HCT116 (cell line): ENCODE results near the gene WWP2.

Experiments
- CEBPB ChIP-seq: IDR thresholded peaks from 2 replicates; pipeline ENCODE4 v1.6.1; 2012; ENCODE audit warnings: low read depth
- CTCF ChIP-seq, 3 experiments: fragments of 200-600 bp in 1 of 3; sonication (generic) in 1 of 3; IDR thresholded peaks in 2 of 3; conservative IDR thresholded peaks in 1 of 3; 2 replicates each; pipeline ENCODE4 v1.5.1; 2012 to 2017; ENCODE audit warnings: low read depth in 2 of 3, low read length in 2 of 3, antibody characterized with exemption in 1 of 3, borderline replicate concordance in 1 of 3, control low read depth in 1 of 3, mild to moderate bottlenecking in 1 of 3, mixed read lengths in 1 of 3, mixed run types in 1 of 3, moderate library complexity in 1 of 3; ENCODE audit not compliant: insufficient read depth in 1 of 3
- EZH2phosphoT487 ChIP-seq: fragments of 200-600 bp; IDR thresholded peaks from 2 replicates; pipeline ENCODE4 v1.6.1; 2018; ENCODE audit warnings: antibody characterized with exemption, borderline replicate concordance
- JUND ChIP-seq: IDR thresholded peaks from 2 replicates; pipeline ENCODE4 v1.6.1; 2012
- POLR2A ChIP-seq: IDR thresholded peaks from 2 replicates; pipeline ENCODE4 v1.7.0; 2011; ENCODE audit warnings: borderline replicate concordance; ENCODE audit not compliant: insufficient read depth, insufficient read length; ENCODE audit errors: extremely low read depth
- POLR2AphosphoS5 ChIP-seq: IDR thresholded peaks from 2 replicates; pipeline ENCODE4 v1.6.1; 2011; ENCODE audit warnings: mild to moderate bottlenecking, low read depth, low read length, moderate library complexity
- RAD21 ChIP-seq: IDR thresholded peaks from 2 replicates; pipeline ENCODE4 v1.6.1; 2012; ENCODE audit warnings: low read depth, mild to moderate bottlenecking
- SIN3A ChIP-seq: IDR thresholded peaks from 2 replicates; pipeline ENCODE4 v1.6.1; 2012; ENCODE audit warnings: low read depth
- YY1 ChIP-seq: IDR thresholded peaks from 2 replicates; pipeline ENCODE4 v1.6.1; 2011; ENCODE audit warnings: low read length, low read depth, moderate library complexity, mild to moderate bottlenecking; ENCODE audit not compliant: insufficient replicate concordance; ENCODE audit errors: extremely low read depth
- ZNF274 ChIP-seq: fragments of 200-500 bp; sonication (Bioruptor generic); IDR thresholded peaks from 2 replicates; pipeline ENCODE4 v1.6.1; 2014; ENCODE audit warnings: mild to moderate bottlenecking, low read depth, low read length, inconsistent platforms
- TF ChIP-seq, protein P1 (sequence below): IDR thresholded peaks from 2 replicates; pipeline ENCODE4 v1.6.1; 2012; ENCODE audit warnings: low read depth

GRCh38 chr16:69939821-69940585, 177.9 kb downstream of the WWP2 start:
- TF ChIP-seq CTCF (IDR thresholded peaks at IDR 0.05 in 2 of 3, conservative IDR thresholded peaks at IDR 0.05 in 1 of 3; ENCODE audit: borderline replicate concordance in 1 of 3, insufficient read depth in 1 of 3, low read depth in 2 of 3, low read length in 2 of 3) (no peak), EZH2phosphoT487 (no peak), POLR2AphosphoS5 (no peak), YY1 (no peak), CEBPB (no peak), SIN3A (no peak), POLR2A (no peak), JUND (no peak), ZNF274 (no peak), RAD21 (no peak)
- TF ChIP-seq, protein P1, sequence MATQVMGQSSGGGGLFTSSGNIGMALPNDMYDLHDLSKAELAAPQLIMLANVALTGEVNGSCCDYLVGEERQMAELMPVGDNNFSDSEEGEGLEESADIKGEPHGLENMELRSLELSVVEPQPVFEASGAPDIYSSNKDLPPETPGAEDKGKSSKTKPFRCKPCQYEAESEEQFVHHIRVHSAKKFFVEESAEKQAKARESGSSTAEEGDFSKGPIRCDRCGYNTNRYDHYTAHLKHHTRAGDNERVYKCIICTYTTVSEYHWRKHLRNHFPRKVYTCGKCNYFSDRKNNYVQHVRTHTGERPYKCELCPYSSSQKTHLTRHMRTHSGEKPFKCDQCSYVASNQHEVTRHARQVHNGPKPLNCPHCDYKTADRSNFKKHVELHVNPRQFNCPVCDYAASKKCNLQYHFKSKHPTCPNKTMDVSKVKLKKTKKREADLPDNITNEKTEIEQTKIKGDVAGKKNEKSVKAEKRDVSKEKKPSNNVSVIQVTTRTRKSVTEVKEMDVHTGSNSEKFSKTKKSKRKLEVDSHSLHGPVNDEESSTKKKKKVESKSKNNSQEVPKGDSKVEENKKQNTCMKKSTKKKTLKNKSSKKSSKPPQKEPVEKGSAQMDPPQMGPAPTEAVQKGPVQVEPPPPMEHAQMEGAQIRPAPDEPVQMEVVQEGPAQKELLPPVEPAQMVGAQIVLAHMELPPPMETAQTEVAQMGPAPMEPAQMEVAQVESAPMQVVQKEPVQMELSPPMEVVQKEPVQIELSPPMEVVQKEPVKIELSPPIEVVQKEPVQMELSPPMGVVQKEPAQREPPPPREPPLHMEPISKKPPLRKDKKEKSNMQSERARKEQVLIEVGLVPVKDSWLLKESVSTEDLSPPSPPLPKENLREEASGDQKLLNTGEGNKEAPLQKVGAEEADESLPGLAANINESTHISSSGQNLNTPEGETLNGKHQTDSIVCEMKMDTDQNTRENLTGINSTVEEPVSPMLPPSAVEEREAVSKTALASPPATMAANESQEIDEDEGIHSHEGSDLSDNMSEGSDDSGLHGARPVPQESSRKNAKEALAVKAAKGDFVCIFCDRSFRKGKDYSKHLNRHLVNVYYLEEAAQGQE = no peak
